ENCODE measurements around the gene TRAPPC3. TPM values are rescaled to one million over a fixed set of nuclear protein-coding genes. Genes with fewer than 3 reads are reported as not detected.
"Not testable (repeated sequence)": the region's sequence is repeated elsewhere in the genome, so short reads cannot be mapped to it uniquely, and the experiment has no call there.

Gene TRAPPC3
- 30.3 TPM for total RNA-seq

GRCh38 chr1:36149237-36149972, at the start of gene TRAPPC3:
Gene TRAPPC3, minus strand, starts transcription at chr1:36149486. Its CDS starts 108 bp downstream, at chr1:36149378.
- Histone ChIP-seq H3K4me1 (ENCODE audit: control insufficient read depth in 3 of 3, insufficient read depth in 3 of 3, low read length in 3 of 3) (peaks cover 45 to 59% (median 47%) of the 10 kb centered on the region in 3 donors), H3K9ac (ENCODE audit: low read depth in 1 of 3, low read length in 3 of 3) (peak within 1 kb of the TSS; percentile 92 to 94 (median 94))

GRCh38 chr1:36198641-36199040, 49.4 kb upstream of the TRAPPC3 start:
- peaks cover 0 to 15% (median 10%) of the 10 kb centered on the region in 3 donors for H3K4me1 ChIP-seq (ENCODE audit: control insufficient read depth in 3 of 3, insufficient read depth in 3 of 3, low read length in 3 of 3)
- no peaks in the 10 kb centered on the region for H3K27me3 ChIP-seq (ENCODE audit: control insufficient read depth in 3 of 3, insufficient read depth in 3 of 3, low read length in 3 of 3)
- no peak overlapping the region for H3K4me3 ChIP-seq (ENCODE audit: low read length in 3 of 3)
- H3K9ac ChIP-seq (ENCODE audit: low read depth in 1 of 3, low read length in 3 of 3) = no peak overlapping the region
- no peaks in the 10 kb centered on the region for H3K9me3 ChIP-seq (ENCODE audit: control insufficient read depth in 3 of 3, low read length in 3 of 3)
- H3K27ac ChIP-seq (ENCODE audit: low read depth, low read length) = no peak overlapping the region
- no peaks in the 10 kb centered on the region for H3K36me3 ChIP-seq (ENCODE audit: control insufficient read depth in 3 of 3, insufficient read depth in 3 of 3, low read length in 3 of 3)

More at GRCh38 chr1:36149237-36149972, at the start of gene TRAPPC3:
- Histone ChIP-seq H3K27ac (ENCODE audit: low read depth, low read length) (peak within 1 kb of the TSS; percentile 96), H3K9me3 (ENCODE audit: control insufficient read depth in 3 of 3, low read length in 3 of 3) (no peaks in the 10 kb centered on the region), H3K27me3 (ENCODE audit: control insufficient read depth in 3 of 3, insufficient read depth in 3 of 3, low read length in 3 of 3) (no peaks in the 10 kb centered on the region), H3K4me3 (ENCODE audit: low read length in 3 of 3) (peak within 1 kb of the TSS; percentile 92 to 93 (median 92)), H3K36me3 (ENCODE audit: control insufficient read depth in 3 of 3, insufficient read depth in 3 of 3, low read length in 3 of 3) (peaks cover 0 to 4% (median 0%) of the 10 kb centered on the region in 3 donors)

- H3K36me3 ChIP-seq (ENCODE audit: control insufficient read depth in 3 of 3, insufficient read depth in 3 of 3, low read length in 3 of 3); H3K9ac ChIP-seq (ENCODE audit: low read depth in 1 of 3, low read length in 3 of 3); H3K27me3 ChIP-seq (ENCODE audit: control insufficient read depth in 3 of 3, insufficient read depth in 3 of 3, low read length in 3 of 3); H3K27ac ChIP-seq (ENCODE audit: low read depth, low read length); H3K4me3 ChIP-seq (ENCODE audit: low read length in 3 of 3); H3K4me1 ChIP-seq (ENCODE audit: control insufficient read depth in 3 of 3, insufficient read depth in 3 of 3, low read length in 3 of 3); H3K9me3 ChIP-seq (ENCODE audit: control insufficient read depth in 3 of 3, low read length in 3 of 3): not testable (repeated sequence)
These were observed 47.5 kb upstream of the TRAPPC3 start for GRCh38 chr1:36196805-36197204.

GRCh38 chr1:36187800-36188593, 38.7 kb upstream of the TRAPPC3 start:
- no peaks in the 10 kb centered on the region for H3K9me3 ChIP-seq (ENCODE audit: control insufficient read depth in 3 of 3, low read length in 3 of 3)
- H3K36me3 ChIP-seq (ENCODE audit: control insufficient read depth in 3 of 3, insufficient read depth in 3 of 3, low read length in 3 of 3) = no peaks in the 10 kb centered on the region
- H3K4me3 ChIP-seq (ENCODE audit: low read length in 3 of 3) = peak overlapping the region in 1 of 3 donors; percentile 29
- H3K27ac ChIP-seq (ENCODE audit: low read depth, low read length) = peak overlapping the region; percentile 72
- no peaks in the 10 kb centered on the region for H3K27me3 ChIP-seq (ENCODE audit: control insufficient read depth in 3 of 3, insufficient read depth in 3 of 3, low read length in 3 of 3)
- H3K9ac ChIP-seq (ENCODE audit: low read depth in 1 of 3, low read length in 3 of 3) = peak overlapping the region; percentile 52 to 79 (median 64)
- H3K4me1 ChIP-seq (ENCODE audit: control insufficient read depth in 3 of 3, insufficient read depth in 3 of 3, low read length in 3 of 3) = peaks cover 9 to 19% (median 16%) of the 10 kb centered on the region in 3 donors

- Histone ChIP-seq H3K27me3 (ENCODE audit: control insufficient read depth in 3 of 3, insufficient read depth in 3 of 3, low read length in 3 of 3) (no peaks in the 10 kb centered on the region), H3K36me3 (ENCODE audit: control insufficient read depth in 3 of 3, insufficient read depth in 3 of 3, low read length in 3 of 3) (peaks cover 24 to 30% (median 29%) of the 10 kb centered on the region in 3 donors), H3K4me1 (ENCODE audit: control insufficient read depth in 3 of 3, insufficient read depth in 3 of 3, low read length in 3 of 3) (peaks cover 12 to 21% (median 20%) of the 10 kb centered on the region in 3 donors), H3K4me3 (ENCODE audit: low read length in 3 of 3) (no peak overlapping the region), H3K9ac (ENCODE audit: low read depth in 1 of 3, low read length in 3 of 3) (no peak overlapping the region), H3K9me3 (ENCODE audit: control insufficient read depth in 3 of 3, low read length in 3 of 3) (no peaks in the 10 kb centered on the region), H3K27ac (ENCODE audit: low read depth, low read length) (no peak overlapping the region)
These were observed 34.1 kb upstream of the TRAPPC3 start for GRCh38 chr1:36183309-36183856.

GRCh38 chr1:36182734-36183133, 33.4 kb upstream of the TRAPPC3 start:
- no peaks in the 10 kb centered on the region for H3K9me3 ChIP-seq (ENCODE audit: control insufficient read depth in 3 of 3, low read length in 3 of 3)
- H3K4me1 ChIP-seq (ENCODE audit: control insufficient read depth in 3 of 3, insufficient read depth in 3 of 3, low read length in 3 of 3) = peaks cover 8 to 17% (median 14%) of the 10 kb centered on the region in 3 donors
- no peaks in the 10 kb centered on the region for H3K27me3 ChIP-seq (ENCODE audit: control insufficient read depth in 3 of 3, insufficient read depth in 3 of 3, low read length in 3 of 3)
- peak overlapping the region in 1 of 3 donors; percentile 25 for H3K9ac ChIP-seq (ENCODE audit: low read depth in 1 of 3, low read length in 3 of 3)
- H3K27ac ChIP-seq (ENCODE audit: low read depth, low read length) = no peak overlapping the region
- H3K36me3 ChIP-seq (ENCODE audit: control insufficient read depth in 3 of 3, insufficient read depth in 3 of 3, low read length in 3 of 3) = peaks cover 28 to 34% (median 31%) of the 10 kb centered on the region in 3 donors
- no peak overlapping the region for H3K4me3 ChIP-seq (ENCODE audit: low read length in 3 of 3)

GRCh38 chr1:36179220-36179600, 29.9 kb upstream of the TRAPPC3 start:
- no peak overlapping the region for H3K4me3 ChIP-seq (ENCODE audit: low read length in 3 of 3)
- no peaks in the 10 kb centered on the region for H3K27me3 ChIP-seq (ENCODE audit: control insufficient read depth in 3 of 3, insufficient read depth in 3 of 3, low read length in 3 of 3)
- H3K9ac ChIP-seq (ENCODE audit: low read depth in 1 of 3, low read length in 3 of 3) = no peak overlapping the region
- H3K36me3 ChIP-seq (ENCODE audit: control insufficient read depth in 3 of 3, insufficient read depth in 3 of 3, low read length in 3 of 3) = peaks cover 45 to 59% (median 49%) of the 10 kb centered on the region in 3 donors
- peaks cover 35 to 45% (median 41%) of the 10 kb centered on the region in 3 donors for H3K4me1 ChIP-seq (ENCODE audit: control insufficient read depth in 3 of 3, insufficient read depth in 3 of 3, low read length in 3 of 3)
- no peaks in the 10 kb centered on the region for H3K9me3 ChIP-seq (ENCODE audit: control insufficient read depth in 3 of 3, low read length in 3 of 3)
- no peak overlapping the region for H3K27ac ChIP-seq (ENCODE audit: low read depth, low read length)

- Histone ChIP-seq H3K9me3 (ENCODE audit: control insufficient read depth in 3 of 3, low read length in 3 of 3) (no peaks in the 10 kb centered on the region), H3K27ac (ENCODE audit: low read depth, low read length) (peak overlapping the region; percentile 97), H3K36me3 (ENCODE audit: control insufficient read depth in 3 of 3, insufficient read depth in 3 of 3, low read length in 3 of 3) (peaks cover 51 to 65% (median 55%) of the 10 kb centered on the region in 3 donors), H3K4me3 (ENCODE audit: low read length in 3 of 3) (no peak overlapping the region), H3K9ac (ENCODE audit: low read depth in 1 of 3, low read length in 3 of 3) (no peak overlapping the region), H3K4me1 (ENCODE audit: control insufficient read depth in 3 of 3, insufficient read depth in 3 of 3, low read length in 3 of 3) (peaks cover 41 to 51% (median 46%) of the 10 kb centered on the region in 3 donors), H3K27me3 (ENCODE audit: control insufficient read depth in 3 of 3, insufficient read depth in 3 of 3, low read length in 3 of 3) (no peaks in the 10 kb centered on the region)
These were observed 29.4 kb upstream of the TRAPPC3 start for GRCh38 chr1:36178471-36179219.

- H3K27ac ChIP-seq (ENCODE audit: low read depth, low read length) = peak overlapping the region; percentile 97
- peaks cover 44 to 50% (median 47%) of the 10 kb centered on the region in 3 donors for H3K4me1 ChIP-seq (ENCODE audit: control insufficient read depth in 3 of 3, insufficient read depth in 3 of 3, low read length in 3 of 3)
- H3K27me3 ChIP-seq (ENCODE audit: control insufficient read depth in 3 of 3, insufficient read depth in 3 of 3, low read length in 3 of 3) = no peaks in the 10 kb centered on the region
- peaks cover 59 to 71% (median 63%) of the 10 kb centered on the region in 3 donors for H3K36me3 ChIP-seq (ENCODE audit: control insufficient read depth in 3 of 3, insufficient read depth in 3 of 3, low read length in 3 of 3)
- no peaks in the 10 kb centered on the region for H3K9me3 ChIP-seq (ENCODE audit: control insufficient read depth in 3 of 3, low read length in 3 of 3)
- peak overlapping the region in 1 of 3 donors; percentile 15 for H3K4me3 ChIP-seq (ENCODE audit: low read length in 3 of 3)
- peak overlapping the region in 2 of 3 donors; percentile 21 to 33 for H3K9ac ChIP-seq (ENCODE audit: low read depth in 1 of 3, low read length in 3 of 3)
These were observed 28.5 kb upstream of the TRAPPC3 start for GRCh38 chr1:36177589-36178431.

All from skeletal muscle tissue (tissue), 4 donors.